Spleen (tissue), 7 donors: ENCODE data around the gene UROC1.
A peak's percentile ranks its signal among the peaks of the same experiment; 100 is the strongest.

ENCODE experiments used
- POLR2A ChIP-seq, 3 donors: fragments of 450-650 bp; IDR thresholded peaks; one replicate each; pipeline ENCODE4 v1.5.1; 2017; ENCODE audit warnings: antibody characterized with exemption in 3 of 3, mild to moderate bottlenecking in 1 of 3
- POLR2AphosphoS5 ChIP-seq, 3 donors: sonication (generic); formaldehyde crosslinking; IDR thresholded peaks; one replicate each; pipeline ENCODE4 v1.5.1; 2017; ENCODE audit warnings: antibody characterized with exemption in 3 of 3
- TF ChIP-seq, protein P1 (sequence below), 11 experiments: fragments of 200-600 bp in 7 of 11; fragments of 450-650 bp in 4 of 11; sonication (generic) in 4 of 11; IDR thresholded peaks in 8 of 11; conservative IDR thresholded peaks in 3 of 11; 1 replicate in 7 of 11; 2 replicates in 4 of 11; pipeline versions ENCODE4 v1.4.0 to v1.8.0; 2016 to 2021; ENCODE audit warnings: antibody characterized with exemption in 11 of 11, inconsistent platforms in 4 of 11, mild to moderate bottlenecking in 1 of 11
- donor health status: DM: no; HTN: no; CAD: no; lungs with moderate emphysema.
- donor health status: DM: no; HTN: no; CAD: no.
- donor health status: DM: no; HTN: no; CAD: no.

DNA sequence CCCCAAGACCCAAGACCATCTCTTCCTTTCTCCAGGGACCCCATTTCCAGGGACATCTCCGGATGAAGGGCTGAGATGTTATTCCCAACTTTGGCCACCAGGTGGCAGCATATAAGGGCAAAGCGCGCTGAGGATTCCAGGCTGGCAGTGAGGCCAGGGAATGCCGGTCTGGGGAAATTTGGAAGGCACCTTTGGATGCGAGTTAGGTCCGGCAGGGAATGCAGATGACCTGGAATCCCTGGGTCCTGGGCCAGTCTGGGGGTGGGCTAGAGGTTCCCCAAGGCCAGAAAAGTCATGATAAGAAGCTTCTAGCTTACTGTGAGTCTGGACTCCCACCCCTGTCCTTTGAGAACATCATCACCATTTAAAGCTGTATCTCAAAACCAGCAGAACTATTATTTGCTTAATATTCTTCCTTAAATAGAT, 4.8 kb upstream of the UROC1 start:
- TF ChIP-seq, protein P1, sequence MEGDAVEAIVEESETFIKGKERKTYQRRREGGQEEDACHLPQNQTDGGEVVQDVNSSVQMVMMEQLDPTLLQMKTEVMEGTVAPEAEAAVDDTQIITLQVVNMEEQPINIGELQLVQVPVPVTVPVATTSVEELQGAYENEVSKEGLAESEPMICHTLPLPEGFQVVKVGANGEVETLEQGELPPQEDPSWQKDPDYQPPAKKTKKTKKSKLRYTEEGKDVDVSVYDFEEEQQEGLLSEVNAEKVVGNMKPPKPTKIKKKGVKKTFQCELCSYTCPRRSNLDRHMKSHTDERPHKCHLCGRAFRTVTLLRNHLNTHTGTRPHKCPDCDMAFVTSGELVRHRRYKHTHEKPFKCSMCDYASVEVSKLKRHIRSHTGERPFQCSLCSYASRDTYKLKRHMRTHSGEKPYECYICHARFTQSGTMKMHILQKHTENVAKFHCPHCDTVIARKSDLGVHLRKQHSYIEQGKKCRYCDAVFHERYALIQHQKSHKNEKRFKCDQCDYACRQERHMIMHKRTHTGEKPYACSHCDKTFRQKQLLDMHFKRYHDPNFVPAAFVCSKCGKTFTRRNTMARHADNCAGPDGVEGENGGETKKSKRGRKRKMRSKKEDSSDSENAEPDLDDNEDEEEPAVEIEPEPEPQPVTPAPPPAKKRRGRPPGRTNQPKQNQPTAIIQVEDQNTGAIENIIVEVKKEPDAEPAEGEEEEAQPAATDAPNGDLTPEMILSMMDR (IDR thresholded peaks at IDR 0.05 in 8 of 11, conservative IDR thresholded peaks at IDR 0.05 in 3 of 11): peak; percentile 76 to 94 (median 91)
- TF ChIP-seq POLR2A (IDR thresholded peaks at IDR 0.05) (no peak), POLR2AphosphoS5 (IDR thresholded peaks at IDR 0.05) (no peak)
